Vagina (tissue), 2 donors: ENCODE results near the gene CARD18.

Experiments used
- POLR2A ChIP-seq, 2 donors: fragments of 450-650 bp; IDR thresholded peaks; one replicate each; pipeline ENCODE4 v1.6.1; 2017; ENCODE audit warnings: antibody characterized with exemption in 2 of 2, mild to moderate bottlenecking in 2 of 2, moderate library complexity in 2 of 2
- POLR2AphosphoS5 ChIP-seq, 2 donors: sonication (generic); formaldehyde crosslinking; IDR thresholded peaks; one replicate each; pipeline ENCODE4 v1.9.0; 2017; ENCODE audit warnings: antibody characterized with exemption in 2 of 2, mild to moderate bottlenecking in 2 of 2, low read depth in 1 of 2; ENCODE audit not compliant: insufficient read depth in 1 of 2
- TF ChIP-seq, protein P1 (sequence below), 3 experiments: fragments of 450-650 bp in 2 of 3; fragments of 200-600 bp in 1 of 3; sonication (generic) in 1 of 3; IDR thresholded peaks; one replicate each; pipeline ENCODE4 v1.5.1; 2017 to 2019; ENCODE audit warnings: antibody characterized with exemption in 3 of 3, mild to moderate bottlenecking in 2 of 3, moderate library complexity in 2 of 3

DNA sequence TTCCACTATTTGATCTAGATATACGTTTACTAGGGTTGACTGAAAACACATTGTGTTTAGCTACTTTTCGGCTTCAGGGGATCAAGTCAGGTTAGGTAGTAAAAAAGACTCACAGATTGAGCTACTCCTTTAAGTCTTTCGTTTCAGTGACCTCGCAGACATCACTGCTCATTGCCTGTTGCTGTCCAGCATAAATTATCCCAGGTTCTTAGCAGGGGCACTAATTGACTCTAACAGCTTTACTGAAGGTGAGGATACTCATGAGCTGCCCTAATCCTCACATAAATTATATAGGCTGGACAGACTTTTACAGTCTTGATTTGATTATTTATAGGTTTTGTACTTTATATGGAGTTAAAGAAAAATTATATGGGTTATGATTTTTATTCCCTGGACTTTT lies 3.7 kb downstream of the CARD18 start:
- TF ChIP-seq, protein P1, sequence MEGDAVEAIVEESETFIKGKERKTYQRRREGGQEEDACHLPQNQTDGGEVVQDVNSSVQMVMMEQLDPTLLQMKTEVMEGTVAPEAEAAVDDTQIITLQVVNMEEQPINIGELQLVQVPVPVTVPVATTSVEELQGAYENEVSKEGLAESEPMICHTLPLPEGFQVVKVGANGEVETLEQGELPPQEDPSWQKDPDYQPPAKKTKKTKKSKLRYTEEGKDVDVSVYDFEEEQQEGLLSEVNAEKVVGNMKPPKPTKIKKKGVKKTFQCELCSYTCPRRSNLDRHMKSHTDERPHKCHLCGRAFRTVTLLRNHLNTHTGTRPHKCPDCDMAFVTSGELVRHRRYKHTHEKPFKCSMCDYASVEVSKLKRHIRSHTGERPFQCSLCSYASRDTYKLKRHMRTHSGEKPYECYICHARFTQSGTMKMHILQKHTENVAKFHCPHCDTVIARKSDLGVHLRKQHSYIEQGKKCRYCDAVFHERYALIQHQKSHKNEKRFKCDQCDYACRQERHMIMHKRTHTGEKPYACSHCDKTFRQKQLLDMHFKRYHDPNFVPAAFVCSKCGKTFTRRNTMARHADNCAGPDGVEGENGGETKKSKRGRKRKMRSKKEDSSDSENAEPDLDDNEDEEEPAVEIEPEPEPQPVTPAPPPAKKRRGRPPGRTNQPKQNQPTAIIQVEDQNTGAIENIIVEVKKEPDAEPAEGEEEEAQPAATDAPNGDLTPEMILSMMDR (IDR thresholded peaks at IDR 0.05): no peak
- TF ChIP-seq POLR2A (IDR thresholded peaks at IDR 0.05) (no peak), POLR2AphosphoS5 (IDR thresholded peaks at IDR 0.05; ENCODE audit: insufficient read depth in 1 of 2, low read depth in 1 of 2) (no peak)
